ENCODE measurements around the gene ANKRD44.

DNA sequence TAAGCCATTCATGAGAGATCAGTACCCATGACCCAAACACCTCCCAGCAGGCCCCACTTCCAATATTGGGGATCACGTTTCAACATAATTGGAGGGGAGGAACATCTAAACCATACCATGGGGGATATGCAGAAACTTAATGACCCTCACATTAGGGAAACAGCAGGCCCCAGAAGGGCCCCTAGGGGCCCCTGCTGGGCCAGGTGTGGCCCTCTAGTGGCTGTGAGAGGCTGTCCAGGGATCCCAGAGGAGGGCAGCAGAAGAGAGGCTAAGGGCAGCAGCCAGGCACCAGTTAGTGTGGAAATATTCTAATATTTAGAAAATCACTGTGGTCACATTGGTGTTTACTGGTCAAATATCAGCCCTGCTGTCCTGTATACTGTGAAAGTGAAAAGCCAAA is 49.3 kb upstream of the ANKRD44 start:
- TF ChIP-seq GATA3 (IDR thresholded peaks at IDR 0.05; ENCODE audit: low read depth, low read length): no peak
- no peak for TF ChIP-seq GATA2 (IDR thresholded peaks at IDR 0.05; ENCODE audit: low read depth, low read length)
